ENCODE measurements around the gene PSPC1. TPM values are rescaled to one million over a fixed set of nuclear protein-coding genes. Genes with fewer than 3 reads are reported as not detected.
"Not testable (repeated sequence)": the region's sequence is repeated elsewhere in the genome, so short reads cannot be mapped to it uniquely, and the experiment has no call there.

PSPC1 gene
- total RNA-seq, 2 experiments from 2014 or later = 68.4 to 70.5 TPM

- CTCF ChIA-PET = interaction anchor here (0.5 kb wide), 1 partner anchor 8 kb away, joined by 5 read pairs; no protein-coding TSS in a partner anchor
- Mint-ChIP-seq H3K27me3 (no peaks in the 10 kb centered on the region), H3K4me1 (peaks cover 10% of the 10 kb centered on the region), H3K27ac (no peak overlapping the region), H3K36me3 (ENCODE audit: low read depth) (peaks cover 35% of the 10 kb centered on the region), H3K9me3 (no peaks in the 10 kb centered on the region), H3K4me3 (no peak overlapping the region)
- DNase-seq = no peak
- POLR2A ChIA-PET = no interaction called here
Measured at GRCh38 chr13:19737844-19738557, 44.7 kb downstream of the PSPC1 start.

- Mint-ChIP-seq H3K9me3 (no peaks in the 10 kb centered on the region), H3K36me3 (ENCODE audit: low read depth) (peaks cover 45% of the 10 kb centered on the region), H3K27me3 (no peaks in the 10 kb centered on the region), H3K27ac (no peak overlapping the region), H3K4me1 (peaks cover 9% of the 10 kb centered on the region), H3K4me3 (no peak overlapping the region)
- POLR2A ChIA-PET = no interaction called here
- CTCF ChIA-PET = no interaction called here
- no peak for DNase-seq
Measured at GRCh38 chr13:19726611-19727010, 56.1 kb downstream of the PSPC1 start.

DNA sequence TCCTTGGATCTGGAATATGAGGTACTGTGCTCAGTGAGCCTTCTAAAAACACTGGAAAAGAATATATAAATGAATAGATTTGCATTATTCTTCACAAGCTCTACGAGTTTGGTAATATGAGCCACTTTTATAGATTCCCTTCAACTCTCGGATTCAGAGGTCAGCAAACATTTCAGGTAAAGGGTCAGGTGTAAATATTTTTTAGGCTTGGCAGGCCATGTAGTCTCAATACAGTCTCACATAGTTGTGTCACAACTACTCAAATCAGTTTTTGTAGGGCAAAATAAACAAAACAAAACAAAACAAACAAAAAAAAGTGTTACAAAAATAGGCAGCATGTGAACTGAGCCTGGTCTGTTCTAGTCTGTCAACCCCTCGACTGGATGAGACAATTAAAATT is 57.4 kb downstream of the PSPC1 start:
- DNase-seq = no peak
- Mint-ChIP-seq H3K27ac (no peak overlapping the region), H3K27me3 (no peaks in the 10 kb centered on the region), H3K4me3 (no peak overlapping the region), H3K36me3 (ENCODE audit: low read depth) (peaks cover 46% of the 10 kb centered on the region), H3K9me3 (no peaks in the 10 kb centered on the region), H3K4me1 (peaks cover 10% of the 10 kb centered on the region)
- POLR2A ChIA-PET = no interaction called here
- CTCF ChIA-PET = no interaction called here

GRCh38 chr13:19720039-19720438 is 62.7 kb downstream of the PSPC1 start:
- Mint-ChIP-seq H3K9me3 (no peaks in the 10 kb centered on the region), H3K27me3 (no peaks in the 10 kb centered on the region), H3K4me3 (no peak overlapping the region), H3K36me3 (ENCODE audit: low read depth) (peaks cover 30% of the 10 kb centered on the region), H3K27ac (no peak overlapping the region), H3K4me1 (peaks cover 6% of the 10 kb centered on the region)
- ChIA-PET POLR2A (no interaction called here), CTCF (no interaction called here)
- no peak for DNase-seq

DNA sequence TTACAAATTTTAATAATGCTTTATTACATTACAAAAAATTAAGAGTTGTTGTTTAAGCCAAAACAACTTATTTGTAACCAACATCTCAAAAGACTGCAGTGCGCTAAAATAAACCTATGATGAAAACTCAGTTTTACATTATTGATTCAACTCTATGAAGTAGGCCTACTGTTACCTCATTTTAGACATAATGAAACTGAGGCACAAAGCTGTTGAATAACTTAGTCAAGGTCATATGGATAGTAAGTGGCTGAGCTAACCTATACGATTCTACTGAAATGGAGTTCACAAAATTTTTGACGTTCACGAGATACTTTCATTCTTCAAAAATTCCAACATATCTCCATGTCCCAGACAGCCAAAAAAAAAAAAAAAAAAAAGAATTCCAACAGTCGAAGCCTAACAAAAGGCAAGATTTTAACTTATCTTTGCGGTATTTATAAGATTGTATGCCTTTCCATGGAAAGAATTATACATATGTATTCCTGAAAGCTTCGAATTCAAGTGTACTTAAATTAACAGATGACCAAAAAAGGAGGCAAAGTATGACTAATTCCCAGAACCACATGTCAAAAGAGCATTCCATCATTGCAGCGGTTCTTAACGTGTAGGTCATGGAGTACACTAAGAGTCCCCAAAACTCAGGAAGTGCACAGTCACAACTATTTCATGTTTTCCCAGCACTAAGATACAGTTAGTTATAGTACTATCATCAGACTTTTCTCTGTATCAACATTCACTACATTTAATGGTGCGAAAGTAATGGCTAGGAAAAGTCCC is 69.4 kb downstream of the PSPC1 start:
- no peaks in the 10 kb centered on the region for H3K9me3 Mint-ChIP-seq
- CTCF ChIA-PET = no interaction called here
- no peaks in the 10 kb centered on the region for H3K27me3 Mint-ChIP-seq
- no peak overlapping the region for H3K27ac Mint-ChIP-seq
- peaks cover 5% of the 10 kb centered on the region for H3K4me1 Mint-ChIP-seq
- no peak overlapping the region for H3K4me3 Mint-ChIP-seq
- peaks cover 28% of the 10 kb centered on the region for H3K36me3 Mint-ChIP-seq (ENCODE audit: low read depth)
- no peak for DNase-seq
- POLR2A ChIA-PET = no interaction called here

- DNase-seq, H3K4me1 Mint-ChIP-seq, CTCF ChIA-PET, H3K27ac Mint-ChIP-seq, POLR2A ChIA-PET, H3K4me3 Mint-ChIP-seq, H3K9me3 Mint-ChIP-seq, H3K27me3 Mint-ChIP-seq: not testable (repeated sequence)
- H3K36me3 Mint-ChIP-seq (ENCODE audit: low read depth) = peaks cover 18% of the 10 kb centered on the region
Measured at GRCh38 chr13:19709782-19710181, 73.0 kb downstream of the PSPC1 start.

- peaks cover 12% of the 10 kb centered on the region for H3K36me3 Mint-ChIP-seq (ENCODE audit: low read depth)
- DNase-seq, H3K27me3 Mint-ChIP-seq, H3K4me1 Mint-ChIP-seq, POLR2A ChIA-PET, CTCF ChIA-PET, H3K27ac Mint-ChIP-seq, H3K9me3 Mint-ChIP-seq, H3K4me3 Mint-ChIP-seq: not testable (repeated sequence)
Measured at GRCh38 chr13:19709039-19709438, 73.7 kb downstream of the PSPC1 start.

DNA sequence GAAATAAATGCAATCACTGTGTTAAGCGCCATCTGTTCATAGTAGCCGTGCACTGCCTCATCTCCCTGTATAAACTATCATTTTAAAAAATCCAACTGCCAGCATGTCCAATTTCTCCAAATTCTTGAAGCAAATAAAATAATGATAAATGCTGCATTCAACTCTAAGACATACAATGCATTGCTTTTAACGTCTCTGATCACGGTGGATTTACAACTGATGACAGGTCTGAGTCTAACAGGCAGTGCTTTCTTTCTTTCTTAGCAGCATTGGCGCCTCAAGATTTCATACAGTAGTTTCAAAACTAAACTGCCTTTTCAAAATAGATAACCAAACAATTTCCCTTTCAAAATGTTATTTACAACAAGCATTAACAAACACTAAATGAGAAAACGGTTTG is 78.5 kb downstream of the PSPC1 start:
- CTCF ChIA-PET, H3K9me3 Mint-ChIP-seq, POLR2A ChIA-PET, H3K27ac Mint-ChIP-seq, H3K4me1 Mint-ChIP-seq, H3K4me3 Mint-ChIP-seq, DNase-seq, H3K27me3 Mint-ChIP-seq: not testable (repeated sequence)
- peaks cover 14% of the 10 kb centered on the region for H3K36me3 Mint-ChIP-seq (ENCODE audit: low read depth)

DNA sequence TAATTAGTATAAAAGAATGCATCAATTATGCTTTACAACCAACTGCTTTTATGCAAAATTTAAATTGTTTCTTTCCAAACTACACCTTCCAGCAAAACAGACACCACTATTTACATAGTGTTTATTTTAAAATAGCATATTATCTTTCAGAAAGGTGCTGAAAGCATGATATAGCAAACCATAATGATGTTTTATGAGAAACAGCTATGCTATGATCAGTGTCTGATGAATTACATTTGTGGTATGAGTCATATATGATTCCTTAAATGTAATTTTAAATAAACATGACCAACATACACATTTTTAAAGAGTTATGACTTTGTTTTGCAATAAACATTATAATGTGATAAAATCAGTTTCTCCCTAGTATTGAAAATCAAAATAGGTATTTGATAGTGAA is 81.1 kb downstream of the PSPC1 start:
- peaks cover 18% of the 10 kb centered on the region for H3K36me3 Mint-ChIP-seq (ENCODE audit: low read depth)
- H3K9me3 Mint-ChIP-seq, H3K27me3 Mint-ChIP-seq, H3K4me3 Mint-ChIP-seq, H3K4me1 Mint-ChIP-seq, POLR2A ChIA-PET, H3K27ac Mint-ChIP-seq, CTCF ChIA-PET, DNase-seq: not testable (repeated sequence)

- POLR2A ChIA-PET, DNase-seq, H3K27ac Mint-ChIP-seq, CTCF ChIA-PET, H3K4me3 Mint-ChIP-seq, H3K4me1 Mint-ChIP-seq, H3K27me3 Mint-ChIP-seq, H3K9me3 Mint-ChIP-seq: not testable (repeated sequence)
- peaks cover 17% of the 10 kb centered on the region for H3K36me3 Mint-ChIP-seq (ENCODE audit: low read depth)
Measured at GRCh38 chr13:19700963-19701362, 81.8 kb downstream of the PSPC1 start.

GRCh38 chr13:19695829-19696228 is 86.9 kb downstream of the PSPC1 start:
- ChIA-PET CTCF (no interaction called here), POLR2A (no interaction called here)
- Mint-ChIP-seq H3K9me3 (no peaks in the 10 kb centered on the region), H3K27me3 (no peaks in the 10 kb centered on the region), H3K36me3 (ENCODE audit: low read depth) (peaks cover 39% of the 10 kb centered on the region), H3K27ac (no peak overlapping the region), H3K4me3 (no peak overlapping the region), H3K4me1 (peaks cover 5% of the 10 kb centered on the region)
- DNase-seq = no peak

GRCh38 chr13:19695428-19695827 is 87.3 kb downstream of the PSPC1 start:
- no peak overlapping the region for H3K4me3 Mint-ChIP-seq
- CTCF ChIA-PET = no interaction called here

GRCh38 chr13:19691447-19691846 is 91.3 kb downstream of the PSPC1 start:
- H3K4me3 Mint-ChIP-seq, H3K27ac Mint-ChIP-seq, H3K27me3 Mint-ChIP-seq, H3K9me3 Mint-ChIP-seq, DNase-seq, CTCF ChIA-PET, H3K4me1 Mint-ChIP-seq, POLR2A ChIA-PET: not testable (repeated sequence)
- peaks cover 34% of the 10 kb centered on the region for H3K36me3 Mint-ChIP-seq (ENCODE audit: low read depth)

More at GRCh38 chr13:19695428-19695827, 87.3 kb downstream of the PSPC1 start:
- Mint-ChIP-seq H3K4me1 (peaks cover 5% of the 10 kb centered on the region), H3K9me3 (no peaks in the 10 kb centered on the region), H3K36me3 (ENCODE audit: low read depth) (peaks cover 40% of the 10 kb centered on the region), H3K27ac (no peak overlapping the region), H3K27me3 (no peaks in the 10 kb centered on the region)
- POLR2A ChIA-PET = no interaction called here
- DNase-seq = no peak

GRCh38 chr13:19685437-19685836 is 97.3 kb downstream of the PSPC1 start:
- Mint-ChIP-seq H3K4me1 (peaks cover 17% of the 10 kb centered on the region), H3K4me3 (no peak overlapping the region), H3K9me3 (no peaks in the 10 kb centered on the region), H3K27ac (no peak overlapping the region), H3K36me3 (ENCODE audit: low read depth) (peaks cover 12% of the 10 kb centered on the region), H3K27me3 (no peaks in the 10 kb centered on the region)
- ChIA-PET POLR2A (no interaction called here), CTCF (no interaction called here)
- DNase-seq = no peak

Measured in activated CD4-positive, alpha-beta T cell treated with anti-CD3 and anti-CD28 coated beads, Interleukin-2, amount 10 ng/mL, durations not matched to agents 7 days and 5 days (primary cell).